Measurements from ENCODE around the gene DIAPH3. TPM values are rescaled to one million over a fixed set of nuclear protein-coding genes. Genes with fewer than 3 reads are reported as not detected.

The DIAPH3 gene
- total RNA-seq, 2 experiments from 2014 or later = 24.0 to 24.3 TPM

DNA sequence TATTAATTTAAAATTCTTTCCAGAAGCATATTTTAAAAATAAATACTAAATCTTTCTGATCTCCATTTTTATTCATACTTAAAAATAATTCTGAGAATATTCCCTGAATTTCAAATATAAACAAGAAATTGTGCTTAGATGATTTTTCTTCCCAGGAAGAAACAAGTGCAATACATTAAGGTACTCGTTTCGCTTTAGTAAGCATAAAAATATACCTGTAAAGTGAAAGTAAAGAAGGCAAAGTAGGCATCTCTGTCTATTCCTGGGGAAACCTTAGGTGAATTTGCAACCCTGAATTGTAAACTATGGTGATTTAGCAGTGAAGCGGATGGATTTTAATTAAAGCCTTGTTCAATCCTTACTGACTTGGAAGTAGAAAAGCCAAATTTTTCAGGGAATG, 354.2 kb downstream of the DIAPH3 start:
- Mint-ChIP-seq H3K9me3 (no peaks in the 10 kb centered on the region), H3K27ac (no peak overlapping the region), H3K4me3 (no peak overlapping the region), H3K36me3 (ENCODE audit: low read depth) (no peaks in the 10 kb centered on the region), H3K27me3 (ENCODE audit: low read depth) (no peaks in the 10 kb centered on the region), H3K4me1 (ENCODE audit: low read depth) (peaks cover 2% of the 10 kb centered on the region)
- intact Hi-C loops (cut with micrococcal nuclease) = loop anchor here (5.0 kb wide), 1 partner anchor 523 kb away; no protein-coding TSS in a partner anchor
- DNase-seq = no peak
- CTCF ChIA-PET = no interaction called here

DNA sequence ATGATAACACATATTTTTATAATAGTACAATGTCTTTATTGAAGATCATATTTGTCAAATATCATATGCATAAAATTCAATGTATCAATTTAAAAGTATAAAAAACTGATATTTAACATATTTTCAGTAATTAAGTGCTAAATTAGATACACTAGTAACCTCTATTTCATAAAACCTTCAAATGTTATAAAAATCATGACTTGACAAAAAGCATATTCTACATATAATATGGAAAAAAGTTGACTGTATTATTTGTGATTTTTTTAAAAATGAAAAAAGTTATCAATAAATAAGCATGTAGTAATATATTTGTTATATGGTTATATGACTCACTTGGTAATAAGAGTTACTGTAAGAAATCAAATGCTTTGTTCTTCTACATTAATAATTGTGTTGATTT, 356.9 kb downstream of the DIAPH3 start:
- intact Hi-C loops (cut with micrococcal nuclease) = loop anchor here (5.0 kb wide), 1 partner anchor 526 kb away; no protein-coding TSS in a partner anchor
- H3K36me3 Mint-ChIP-seq (ENCODE audit: low read depth) = no peaks in the 10 kb centered on the region
- H3K4me3 Mint-ChIP-seq = no peak overlapping the region
- no peak overlapping the region for H3K27ac Mint-ChIP-seq
- DNase-seq = no peak
- H3K27me3 Mint-ChIP-seq (ENCODE audit: low read depth) = no peaks in the 10 kb centered on the region
- peaks cover 2% of the 10 kb centered on the region for H3K4me1 Mint-ChIP-seq (ENCODE audit: low read depth)
- CTCF ChIA-PET = no interaction called here
- H3K9me3 Mint-ChIP-seq = no peaks in the 10 kb centered on the region

DNA sequence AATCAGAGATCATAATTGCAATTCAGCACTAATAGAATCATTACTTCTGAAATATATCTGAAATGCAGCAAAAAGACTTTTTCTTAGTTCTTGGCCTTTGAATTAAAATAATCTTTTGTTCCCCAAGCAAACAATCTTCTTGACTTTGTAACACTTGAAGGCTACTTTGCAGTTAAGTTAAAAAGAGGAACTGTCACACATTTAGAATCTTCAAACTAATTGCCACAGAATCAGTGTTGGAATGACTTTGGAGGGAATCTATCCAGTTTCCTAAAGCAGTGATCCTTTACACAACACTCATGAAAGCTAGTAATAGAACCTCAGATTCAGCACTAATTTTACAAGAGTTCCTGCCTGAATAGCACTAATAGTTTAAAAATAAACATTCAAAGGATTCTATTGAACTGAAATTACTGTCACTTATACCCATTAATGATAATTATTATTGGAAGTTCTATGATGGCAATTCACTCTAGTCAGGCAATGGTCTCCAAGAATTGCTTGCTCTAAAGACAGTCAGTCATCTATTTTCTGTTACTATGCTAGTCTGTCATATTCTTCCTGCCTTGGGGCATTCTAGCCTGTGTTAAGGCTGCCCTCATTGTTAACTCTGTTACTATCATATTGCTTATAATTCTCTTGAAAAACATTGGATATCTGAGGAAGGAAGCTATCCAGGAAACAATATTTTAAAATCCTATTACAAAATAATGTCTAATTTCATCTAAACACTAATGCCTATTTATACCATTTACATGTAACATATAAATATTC, 362.4 kb downstream of the DIAPH3 start:
- Mint-ChIP-seq H3K36me3 (ENCODE audit: low read depth) (no peaks in the 10 kb centered on the region), H3K4me3 (no peak overlapping the region), H3K27me3 (ENCODE audit: low read depth) (no peaks in the 10 kb centered on the region), H3K9me3 (no peaks in the 10 kb centered on the region), H3K27ac (no peak overlapping the region), H3K4me1 (ENCODE audit: low read depth) (no peaks in the 10 kb centered on the region)
- CTCF ChIA-PET = no interaction called here
- DNase-seq = no peak
- intact Hi-C loops (cut with micrococcal nuclease) = no loop called here

DNA sequence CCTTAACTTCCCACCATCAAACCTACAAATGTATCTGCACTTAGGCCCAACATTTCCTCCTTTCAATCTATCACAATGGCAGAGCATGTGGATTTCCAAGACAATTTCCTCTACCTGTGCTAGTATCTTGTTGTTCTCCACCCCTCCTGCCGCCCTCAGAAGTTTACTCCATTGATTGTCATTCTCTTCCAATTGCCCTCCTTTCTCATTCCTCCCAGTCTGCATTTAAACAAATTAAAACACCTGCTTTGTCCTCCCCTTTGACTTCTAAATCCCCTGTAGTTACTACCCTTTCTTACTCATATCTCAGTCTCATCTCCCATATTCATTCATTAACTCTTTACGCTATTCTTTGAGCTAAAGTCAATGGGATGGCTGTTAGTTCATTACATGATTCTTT, 370.6 kb downstream of the DIAPH3 start:
- no peak overlapping the region for H3K4me3 Mint-ChIP-seq

DNA sequence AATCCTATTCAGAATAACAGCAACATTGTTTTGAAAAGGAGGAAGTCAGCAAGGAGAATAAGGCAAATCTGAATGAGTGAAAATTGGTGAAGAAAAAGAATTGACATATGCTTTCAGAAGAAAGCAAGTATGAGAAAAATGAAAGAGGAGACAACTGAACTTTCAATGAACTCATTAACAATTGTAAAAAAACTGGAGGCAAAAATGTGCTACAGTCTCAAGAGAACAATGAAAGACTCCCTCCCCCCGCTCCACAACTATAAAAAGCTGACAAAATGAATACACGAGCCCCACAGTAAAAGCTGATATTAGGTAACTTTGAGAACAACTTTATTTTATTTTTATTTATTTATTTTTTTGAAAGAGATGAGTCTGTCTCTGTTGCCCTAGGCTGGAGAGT, 373.1 kb downstream of the DIAPH3 start:
- DNase-seq = no peak
- Mint-ChIP-seq H3K9me3 (no peaks in the 10 kb centered on the region), H3K4me3 (no peak overlapping the region), H3K27me3 (ENCODE audit: low read depth) (no peaks in the 10 kb centered on the region), H3K27ac (no peak overlapping the region), H3K4me1 (ENCODE audit: low read depth) (no peaks in the 10 kb centered on the region), H3K36me3 (ENCODE audit: low read depth) (no peaks in the 10 kb centered on the region)
- intact Hi-C loops (cut with micrococcal nuclease) = no loop called here
- CTCF ChIA-PET = no interaction called here

More for the DNA sequence above, 370.6 kb downstream of the DIAPH3 start:
- DNase-seq = no peak
- Mint-ChIP-seq H3K4me1 (ENCODE audit: low read depth) (no peaks in the 10 kb centered on the region), H3K9me3 (no peaks in the 10 kb centered on the region), H3K27ac (no peak overlapping the region), H3K27me3 (ENCODE audit: low read depth) (no peaks in the 10 kb centered on the region), H3K36me3 (ENCODE audit: low read depth) (no peaks in the 10 kb centered on the region)
- CTCF ChIA-PET = no interaction called here
- intact Hi-C loops (cut with micrococcal nuclease) = no loop called here

DNA sequence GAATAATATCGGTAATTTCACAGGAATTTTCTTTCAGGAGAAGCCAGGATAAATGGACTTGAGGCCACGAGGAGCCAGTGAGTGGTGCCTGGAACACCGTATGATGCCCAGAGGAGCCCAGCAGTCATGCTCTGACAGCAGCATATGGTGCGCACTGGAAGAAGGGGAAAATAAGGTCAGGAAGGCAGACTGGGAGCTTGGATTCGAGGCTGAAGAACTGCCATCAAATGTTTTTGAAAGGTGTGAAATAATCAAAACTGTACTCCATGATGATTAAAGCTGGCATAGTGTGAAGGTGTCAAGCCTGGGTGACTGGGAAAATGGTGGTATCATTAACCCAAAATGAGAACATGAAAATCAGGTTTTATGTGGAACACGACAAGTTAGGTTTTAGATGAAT, 374.2 kb downstream of the DIAPH3 start:
- Mint-ChIP-seq H3K27ac (no peak overlapping the region), H3K4me3 (no peak overlapping the region), H3K36me3 (ENCODE audit: low read depth) (no peaks in the 10 kb centered on the region), H3K27me3 (ENCODE audit: low read depth) (no peaks in the 10 kb centered on the region), H3K9me3 (no peaks in the 10 kb centered on the region), H3K4me1 (ENCODE audit: low read depth) (no peaks in the 10 kb centered on the region)
- CTCF ChIA-PET = no interaction called here
- DNase-seq = no peak
- intact Hi-C loops (cut with micrococcal nuclease) = no loop called here

DNA sequence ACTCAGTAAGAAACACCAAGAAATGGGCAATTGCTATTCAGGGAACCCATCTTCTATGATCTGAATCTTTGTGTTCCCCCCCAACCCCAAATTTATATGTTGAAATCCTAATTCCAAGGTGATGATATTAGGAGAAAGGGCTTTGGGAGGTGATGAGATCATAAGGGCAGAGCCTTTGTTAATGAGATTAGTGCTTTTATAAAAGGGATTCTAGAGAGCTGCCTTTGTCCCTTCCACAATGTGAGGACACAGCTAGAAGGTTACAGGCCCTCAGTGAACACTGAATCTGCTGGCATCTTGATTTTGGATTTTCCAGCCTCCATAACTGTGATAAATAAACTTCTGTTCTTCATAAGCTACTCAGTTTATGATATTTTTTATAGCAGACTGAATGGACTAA, 376.0 kb downstream of the DIAPH3 start:
- no peaks in the 10 kb centered on the region for H3K4me1 Mint-ChIP-seq (ENCODE audit: low read depth)
- intact Hi-C loops (cut with micrococcal nuclease) = no loop called here
- H3K27ac Mint-ChIP-seq = no peak overlapping the region
- DNase-seq = no peak
- H3K4me3 Mint-ChIP-seq = no peak overlapping the region
- H3K36me3 Mint-ChIP-seq (ENCODE audit: low read depth) = no peaks in the 10 kb centered on the region
- no peaks in the 10 kb centered on the region for H3K27me3 Mint-ChIP-seq (ENCODE audit: low read depth)
- no peaks in the 10 kb centered on the region for H3K9me3 Mint-ChIP-seq
- CTCF ChIA-PET = interaction anchor here (1.5 kb wide), 1 partner anchor 17 kb away, joined by 3 read pairs; no protein-coding TSS in a partner anchor

DNA sequence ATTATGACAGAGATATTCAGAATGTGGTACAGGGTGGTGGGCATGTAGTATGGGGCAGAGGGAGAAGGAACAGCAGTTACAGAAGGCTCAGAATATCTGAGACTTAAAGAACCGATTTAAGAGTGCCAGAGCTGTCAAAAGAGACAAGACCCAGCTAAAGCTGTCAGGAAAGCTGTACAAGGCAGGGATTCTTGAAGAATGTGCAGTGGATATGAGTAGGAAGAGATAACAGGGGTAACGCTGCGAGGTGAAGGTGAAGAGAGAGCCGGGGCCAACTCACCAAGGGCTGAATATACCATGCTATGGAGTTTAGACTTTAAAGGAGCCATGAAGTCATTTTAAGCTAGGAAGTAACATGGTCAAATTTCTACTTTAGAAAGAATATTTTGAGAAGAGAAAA, 381.0 kb downstream of the DIAPH3 start:
- H3K4me1 Mint-ChIP-seq (ENCODE audit: low read depth) = no peaks in the 10 kb centered on the region
- H3K9me3 Mint-ChIP-seq = no peaks in the 10 kb centered on the region
- H3K36me3 Mint-ChIP-seq (ENCODE audit: low read depth) = no peaks in the 10 kb centered on the region
- intact Hi-C loops (cut with micrococcal nuclease) = no loop called here
- H3K4me3 Mint-ChIP-seq = no peak overlapping the region
- CTCF ChIA-PET = no interaction called here
- no peak for DNase-seq
- peaks cover 2% of the 10 kb centered on the region for H3K27me3 Mint-ChIP-seq (ENCODE audit: low read depth)
- H3K27ac Mint-ChIP-seq = no peak overlapping the region

DNA sequence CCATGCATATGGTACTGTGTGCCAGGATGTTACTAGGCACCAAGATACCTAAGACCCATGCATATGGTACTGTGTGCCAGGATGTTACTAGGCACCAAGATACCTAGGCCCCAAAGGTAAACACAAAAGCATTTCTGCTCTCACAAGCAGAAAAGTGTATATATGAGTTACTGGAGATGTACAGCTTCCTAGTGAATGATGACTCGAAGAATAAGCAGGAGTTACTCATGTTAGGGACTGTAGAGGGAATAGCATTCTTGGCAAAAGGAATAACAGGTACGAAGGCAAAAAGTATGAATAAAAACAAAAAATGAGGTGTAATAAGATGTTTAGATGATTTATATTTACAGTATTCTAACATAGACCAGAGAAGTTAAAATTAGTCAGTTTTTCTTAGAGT, 383.7 kb downstream of the DIAPH3 start:
- Mint-ChIP-seq H3K9me3 (no peaks in the 10 kb centered on the region), H3K4me1 (ENCODE audit: low read depth) (no peaks in the 10 kb centered on the region), H3K27ac (no peak overlapping the region), H3K36me3 (ENCODE audit: low read depth) (no peaks in the 10 kb centered on the region), H3K27me3 (ENCODE audit: low read depth) (peaks cover 2% of the 10 kb centered on the region), H3K4me3 (no peak overlapping the region)
- DNase-seq = no peak
- CTCF ChIA-PET = interaction anchor here (1.0 kb wide), 1 partner anchor 8 kb away, joined by 4 read pairs; no protein-coding TSS in a partner anchor
- intact Hi-C loops (cut with micrococcal nuclease) = no loop called here

DNA sequence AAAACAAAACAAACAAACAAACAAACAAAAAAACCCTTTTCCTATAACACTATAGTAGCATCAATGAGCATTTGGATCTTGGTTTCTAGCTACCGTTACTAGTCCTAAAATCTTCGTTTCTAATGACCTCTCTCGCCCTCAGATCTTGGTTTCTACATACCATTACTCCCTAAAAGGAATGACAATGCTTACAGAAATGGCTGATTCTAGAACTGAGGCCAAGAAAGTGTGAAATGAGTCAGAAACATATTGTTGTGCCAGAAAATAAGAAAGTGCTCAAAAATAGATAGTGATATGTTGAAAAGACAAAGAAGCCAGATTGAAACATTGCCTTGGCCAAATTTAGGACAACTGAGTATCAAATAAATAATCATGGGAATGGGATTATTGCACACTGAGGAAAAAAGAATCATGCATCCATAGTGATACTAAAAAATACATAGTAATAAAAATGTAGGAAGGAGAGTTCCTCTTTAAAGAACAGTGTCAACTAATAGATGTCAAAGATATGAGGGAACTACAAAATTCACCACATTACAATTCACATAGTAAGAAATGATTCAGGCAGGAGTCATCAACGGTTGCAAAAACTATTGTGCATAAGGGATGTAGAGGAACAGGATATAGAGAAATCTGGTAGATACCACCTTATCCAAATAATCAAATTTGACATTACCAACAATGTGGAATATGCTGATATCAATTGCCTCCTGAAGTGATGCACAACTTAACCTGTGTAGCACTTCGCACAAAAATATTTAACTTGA, 386.6 kb downstream of the DIAPH3 start:
- no peak overlapping the region for H3K4me3 Mint-ChIP-seq

DNA sequence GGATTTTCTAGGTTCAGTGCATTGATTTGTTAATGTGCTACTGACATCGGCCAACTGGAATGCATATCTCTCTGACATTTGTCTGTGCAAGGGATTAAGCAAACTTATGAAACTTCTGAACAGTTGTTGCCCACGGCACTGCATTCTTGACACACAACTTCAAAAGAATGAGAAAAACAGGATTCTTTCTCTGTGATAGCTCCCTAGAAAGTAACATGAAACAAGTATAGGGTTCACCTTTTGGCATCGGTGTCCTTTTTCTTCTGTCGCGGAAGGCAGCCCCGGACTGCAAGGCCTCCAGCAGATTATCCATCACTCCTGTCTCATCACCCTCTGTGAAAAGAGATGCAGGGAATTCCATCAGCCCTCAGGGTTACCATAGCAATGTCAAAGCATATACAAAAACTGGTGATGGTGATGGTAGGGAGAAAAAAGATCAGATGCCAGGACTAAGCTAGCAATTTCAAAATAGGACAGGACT, 389.2 kb downstream of the DIAPH3 start:
- Mint-ChIP-seq H3K9me3 (no peaks in the 10 kb centered on the region), H3K36me3 (ENCODE audit: low read depth) (peaks cover 1% of the 10 kb centered on the region), H3K27ac (no peak overlapping the region), H3K27me3 (ENCODE audit: low read depth) (peaks cover 2% of the 10 kb centered on the region), H3K4me1 (ENCODE audit: low read depth) (no peaks in the 10 kb centered on the region), H3K4me3 (no peak overlapping the region)
- no peak for DNase-seq
- intact Hi-C loops (cut with micrococcal nuclease) = no loop called here
- CTCF ChIA-PET = no interaction called here

More for the DNA sequence above, 386.6 kb downstream of the DIAPH3 start:
- peaks cover 1% of the 10 kb centered on the region for H3K36me3 Mint-ChIP-seq (ENCODE audit: low read depth)
- peaks cover 2% of the 10 kb centered on the region for H3K27me3 Mint-ChIP-seq (ENCODE audit: low read depth)
- no peak for DNase-seq
- no peaks in the 10 kb centered on the region for H3K9me3 Mint-ChIP-seq
- H3K4me1 Mint-ChIP-seq (ENCODE audit: low read depth) = no peaks in the 10 kb centered on the region
- intact Hi-C loops (cut with micrococcal nuclease) = no loop called here
- H3K27ac Mint-ChIP-seq = no peak overlapping the region
- CTCF ChIA-PET = no interaction called here

DNA sequence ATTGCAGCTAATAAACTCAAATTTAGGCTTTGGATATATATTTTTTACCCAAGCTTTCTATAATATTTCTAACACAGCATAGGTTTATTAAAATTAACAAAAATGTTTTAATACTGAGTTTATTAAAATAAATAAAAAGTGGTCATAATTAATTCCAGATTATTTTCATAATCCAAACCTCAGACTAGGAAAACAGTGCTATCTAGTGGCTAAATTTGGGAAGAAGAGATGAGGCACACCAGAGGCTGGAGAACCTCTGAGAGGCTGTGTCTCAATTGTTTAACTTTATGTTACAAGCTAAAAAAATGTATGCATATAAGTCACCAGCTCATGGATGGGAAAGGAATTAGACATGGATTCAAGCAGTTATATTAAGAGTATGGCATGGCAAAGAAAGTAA, 392.5 kb downstream of the DIAPH3 start:
- no peak overlapping the region for H3K4me3 Mint-ChIP-seq
- intact Hi-C loops (cut with micrococcal nuclease) = no loop called here
- H3K36me3 Mint-ChIP-seq (ENCODE audit: low read depth) = peaks cover 1% of the 10 kb centered on the region
- H3K9me3 Mint-ChIP-seq = no peaks in the 10 kb centered on the region
- H3K4me1 Mint-ChIP-seq (ENCODE audit: low read depth) = no peaks in the 10 kb centered on the region
- no peak overlapping the region for H3K27ac Mint-ChIP-seq
- CTCF ChIA-PET = interaction anchor here (0.7 to 1.4 kb wide), 6 partner anchors 9 to 379 kb away, joined by 3 to 4 read pairs (median 3); no protein-coding TSS in a partner anchor
- no peaks in the 10 kb centered on the region for H3K27me3 Mint-ChIP-seq (ENCODE audit: low read depth)
- DNase-seq = no peak
